ENCODE results near the gene C1orf50. TPM values are rescaled to one million over a fixed set of nuclear protein-coding genes. Genes with fewer than 3 reads are reported as not detected.

Gene C1orf50
- total RNA-seq, 1 experiment from 2014 or later = 5.5 TPM

DNA sequence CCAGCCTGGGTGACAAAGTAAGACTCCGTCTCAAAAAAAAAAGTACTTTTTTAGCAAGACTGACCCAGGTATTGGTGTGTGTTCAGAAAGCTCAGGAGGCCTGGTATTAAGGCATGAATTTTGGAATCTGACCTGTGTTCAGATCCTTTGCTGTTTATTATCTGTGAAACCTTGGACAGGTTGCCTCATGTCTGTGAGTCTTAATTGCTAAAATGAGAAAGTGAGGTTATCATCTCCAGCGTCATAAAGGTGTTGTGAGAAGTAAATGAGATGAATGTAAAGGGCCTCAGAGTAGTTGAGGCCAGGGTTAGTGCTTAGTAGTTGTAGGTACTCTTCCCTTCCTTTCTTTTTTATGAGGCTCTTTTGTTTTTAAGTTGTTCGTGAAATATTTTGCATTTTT lies 2.8 kb downstream of the C1orf50 start:
- H3K4me3 ChIP-seq (ENCODE audit: low read length) = no peak overlapping the region
- no peaks in the 10 kb centered on the region for H3K27me3 ChIP-seq (ENCODE audit: low read length)
- H3K4me1 ChIP-seq (ENCODE audit: low read length) = peaks cover 27% of the 10 kb centered on the region
- peaks cover 79% of the 10 kb centered on the region for H3K79me2 ChIP-seq (ENCODE audit: low read length)
- no peak overlapping the region for H3K27ac ChIP-seq (ENCODE audit: low read length)
- H3K36me3 ChIP-seq (ENCODE audit: insufficient read depth, low read length) = 0 out of 2 replicates have a peak, but pooled peaks cover 3% of the 10 kb centered on the region
- H3K9ac ChIP-seq (ENCODE audit: low read length) = no peak overlapping the region
- H3K9me2 ChIP-seq (replicated peaks; ENCODE audit: insufficient read depth, low read length) = no peaks in the 10 kb centered on the region
- no peak for DNase-seq
- no peak overlapping the region for H3K4me2 ChIP-seq (ENCODE audit: low read depth, low read length, poor library complexity, severe bottlenecking)
- H2AFZ ChIP-seq (ENCODE audit: low read length) = no peak overlapping the region
- H4K20me1 ChIP-seq (ENCODE audit: insufficient read depth, low read depth, low read length) = no peaks in the 10 kb centered on the region
- H3K9me3 ChIP-seq (ENCODE audit: low read length) = no peaks in the 10 kb centered on the region

DNA sequence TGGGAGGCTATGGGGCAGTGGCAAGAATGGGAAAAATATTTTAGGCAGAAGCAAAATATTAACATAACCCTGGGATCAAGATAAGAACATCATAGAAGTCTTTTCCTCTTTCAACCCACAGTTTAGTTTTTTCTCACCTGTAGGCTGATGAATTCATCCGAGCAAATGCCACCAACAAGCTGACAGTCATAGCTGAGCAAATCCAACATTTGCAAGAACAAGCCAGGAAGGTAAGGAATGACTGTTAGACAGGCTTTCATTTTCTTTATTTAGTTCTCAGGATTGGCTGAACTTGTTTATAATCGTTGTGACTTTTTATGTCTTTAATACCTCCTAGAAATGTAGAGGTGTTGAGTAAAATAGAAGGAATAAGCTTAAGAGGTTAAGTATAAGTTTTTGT lies 6.4 kb downstream of the C1orf50 start:
- Histone ChIP-seq H2AFZ (ENCODE audit: low read length) (no peak overlapping the region), H3K79me2 (ENCODE audit: low read length) (peaks cover 48% of the 10 kb centered on the region), H3K9ac (ENCODE audit: low read length) (no peak overlapping the region), H3K4me1 (ENCODE audit: low read length) (peaks cover 11% of the 10 kb centered on the region), H3K27me3 (ENCODE audit: low read length) (no peaks in the 10 kb centered on the region), H3K9me3 (ENCODE audit: low read length) (no peaks in the 10 kb centered on the region), H3K4me2 (ENCODE audit: low read depth, low read length, poor library complexity, severe bottlenecking) (no peak overlapping the region), H3K36me3 (ENCODE audit: insufficient read depth, low read length) (peaks cover 14% of the 10 kb centered on the region), H3K4me3 (ENCODE audit: low read length) (no peak overlapping the region), H3K27ac (ENCODE audit: low read length) (no peak overlapping the region), H4K20me1 (ENCODE audit: insufficient read depth, low read depth, low read length) (no peaks in the 10 kb centered on the region), H3K9me2 (replicated peaks; ENCODE audit: insufficient read depth, low read length) (no peaks in the 10 kb centered on the region)
- DNase-seq = no peak

DNA sequence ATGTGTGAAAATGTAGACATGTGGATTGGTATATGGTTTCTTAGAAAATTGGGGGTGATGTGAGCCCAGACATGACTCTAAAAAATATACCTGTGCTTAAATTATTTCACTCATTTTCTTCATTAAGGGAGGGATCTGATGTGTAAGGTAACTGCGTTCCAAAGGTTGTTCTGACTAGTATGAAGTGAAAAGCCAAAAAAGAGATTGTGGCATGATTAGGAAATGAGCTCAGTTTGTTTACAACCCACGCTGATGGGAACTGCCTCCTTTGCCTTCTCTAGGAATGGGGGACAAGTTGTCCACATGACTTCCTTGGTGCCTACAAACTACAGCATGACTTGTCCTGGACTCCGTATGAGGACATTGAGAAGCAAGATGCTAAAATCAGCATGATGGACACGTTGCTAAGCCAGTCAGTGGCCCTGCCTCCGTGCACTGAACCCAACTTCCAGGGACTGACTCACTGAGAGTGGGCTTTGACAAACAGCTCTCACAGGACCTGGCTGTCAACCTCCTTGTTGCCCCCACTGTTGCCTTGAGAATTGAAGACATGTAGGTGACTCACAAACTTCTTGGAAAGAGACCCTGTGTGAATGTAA lies 8.0 kb downstream of the C1orf50 start:
- no peaks in the 10 kb centered on the region for H3K27me3 ChIP-seq (ENCODE audit: low read length)
- H3K9me3 ChIP-seq (ENCODE audit: low read length) = no peaks in the 10 kb centered on the region
- no peaks in the 10 kb centered on the region for H3K9me2 ChIP-seq (replicated peaks; ENCODE audit: insufficient read depth, low read length)
- no peak for DNase-seq
- H3K4me3 ChIP-seq (ENCODE audit: low read length) = no peak overlapping the region
- H3K9ac ChIP-seq (ENCODE audit: low read length) = no peak overlapping the region
- peaks cover 16% of the 10 kb centered on the region for H3K36me3 ChIP-seq (ENCODE audit: insufficient read depth, low read length)
- no peak overlapping the region for H3K4me2 ChIP-seq (ENCODE audit: low read depth, low read length, poor library complexity, severe bottlenecking)
- H4K20me1 ChIP-seq (ENCODE audit: insufficient read depth, low read depth, low read length) = no peaks in the 10 kb centered on the region
- no peak overlapping the region for H2AFZ ChIP-seq (ENCODE audit: low read length)
- H3K79me2 ChIP-seq (ENCODE audit: low read length) = peaks cover 33% of the 10 kb centered on the region
- H3K4me1 ChIP-seq (ENCODE audit: low read length) = peaks cover 5% of the 10 kb centered on the region
- H3K27ac ChIP-seq (ENCODE audit: low read length) = no peak overlapping the region

DNA sequence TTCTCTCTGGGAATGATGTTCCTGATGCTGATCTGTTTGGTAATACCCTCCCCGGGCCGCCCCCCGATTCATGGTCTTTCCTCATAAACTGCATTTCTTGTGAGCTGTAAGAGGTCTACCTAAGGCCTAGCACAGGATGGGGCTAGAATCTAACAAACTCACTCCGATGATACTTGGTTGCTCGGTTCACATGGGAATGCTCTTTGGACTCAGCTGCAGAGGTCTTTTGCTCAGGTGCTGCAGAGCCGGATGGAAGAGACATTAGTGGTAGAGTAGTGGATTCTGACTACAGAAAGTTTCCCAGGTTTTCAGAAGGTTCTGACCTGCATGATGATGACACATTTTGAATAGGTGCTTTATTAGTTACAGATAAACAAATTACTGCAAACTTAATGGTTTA lies 9.5 kb downstream of the C1orf50 start:
- H3K9ac ChIP-seq (ENCODE audit: low read length) = no peak overlapping the region
- H3K4me2 ChIP-seq (ENCODE audit: low read depth, low read length, poor library complexity, severe bottlenecking) = no peak overlapping the region
- H3K27me3 ChIP-seq (ENCODE audit: low read length) = no peaks in the 10 kb centered on the region
- no peaks in the 10 kb centered on the region for H3K9me2 ChIP-seq (replicated peaks; ENCODE audit: insufficient read depth, low read length)
- peaks cover 20% of the 10 kb centered on the region for H3K36me3 ChIP-seq (ENCODE audit: insufficient read depth, low read length)
- no peak overlapping the region for H3K4me3 ChIP-seq (ENCODE audit: low read length)
- no peaks in the 10 kb centered on the region for H3K4me1 ChIP-seq (ENCODE audit: low read length)
- peaks cover 18% of the 10 kb centered on the region for H3K79me2 ChIP-seq (ENCODE audit: low read length)
- no peak for DNase-seq
- H4K20me1 ChIP-seq (ENCODE audit: insufficient read depth, low read depth, low read length) = no peaks in the 10 kb centered on the region
- no peaks in the 10 kb centered on the region for H3K9me3 ChIP-seq (ENCODE audit: low read length)
- H2AFZ ChIP-seq (ENCODE audit: low read length) = no peak overlapping the region
- no peak overlapping the region for H3K27ac ChIP-seq (ENCODE audit: low read length)

DNA sequence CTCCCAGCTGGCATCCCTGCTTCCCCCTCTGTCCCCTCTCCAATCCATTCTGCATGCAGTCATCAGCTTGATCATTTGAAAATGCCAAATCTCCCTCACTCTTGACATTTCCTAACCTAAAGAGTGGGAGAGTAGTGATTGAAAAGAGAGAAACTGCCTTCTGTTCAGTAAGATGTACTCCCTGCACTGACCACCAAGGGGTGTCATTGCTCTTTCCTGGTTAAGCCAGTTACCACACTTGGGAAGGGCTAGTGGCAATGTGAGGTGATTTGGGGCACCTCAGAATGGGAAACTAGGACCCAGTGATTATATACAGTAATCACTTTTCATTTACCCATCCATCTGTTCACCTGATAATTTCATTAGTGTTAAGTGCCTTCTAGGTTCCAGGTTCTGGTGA lies 10.8 kb downstream of the C1orf50 start:
- Histone ChIP-seq H3K36me3 (ENCODE audit: insufficient read depth, low read length) (peaks cover 20% of the 10 kb centered on the region), H3K9ac (ENCODE audit: low read length) (no peak overlapping the region), H3K4me1 (ENCODE audit: low read length) (no peaks in the 10 kb centered on the region), H3K4me3 (ENCODE audit: low read length) (no peak overlapping the region), H3K9me2 (replicated peaks; ENCODE audit: insufficient read depth, low read length) (no peaks in the 10 kb centered on the region), H2AFZ (ENCODE audit: low read length) (no peak overlapping the region), H3K79me2 (ENCODE audit: low read length) (peaks cover 5% of the 10 kb centered on the region), H3K27me3 (ENCODE audit: low read length) (no peaks in the 10 kb centered on the region), H4K20me1 (ENCODE audit: insufficient read depth, low read depth, low read length) (no peaks in the 10 kb centered on the region), H3K9me3 (ENCODE audit: low read length) (no peaks in the 10 kb centered on the region), H3K27ac (ENCODE audit: low read length) (no peak overlapping the region), H3K4me2 (ENCODE audit: low read depth, low read length, poor library complexity, severe bottlenecking) (no peak overlapping the region)
- peak; percentile 80 for DNase-seq

DNA sequence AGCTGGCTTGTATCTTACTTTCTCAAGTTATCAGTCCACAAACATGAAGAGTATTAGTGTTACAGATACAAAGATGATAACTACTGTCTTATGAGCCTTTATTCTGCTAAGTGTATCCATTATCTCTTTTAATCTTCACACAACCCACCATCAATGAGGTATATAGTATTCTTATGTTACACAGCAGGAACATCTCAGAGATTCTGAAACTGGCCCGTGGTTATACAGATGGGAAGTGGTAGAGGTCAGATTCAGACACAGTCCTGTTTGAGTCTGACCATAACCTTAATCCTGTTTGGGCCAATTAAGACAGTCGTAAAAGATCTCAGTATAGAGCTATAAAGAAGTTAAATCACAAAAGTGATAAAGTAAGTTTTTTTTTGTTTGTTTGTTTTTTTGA lies 12.7 kb downstream of the C1orf50 start:
- Histone ChIP-seq H3K36me3 (ENCODE audit: insufficient read depth, low read length) (peaks cover 17% of the 10 kb centered on the region), H3K9ac (ENCODE audit: low read length) (no peak overlapping the region), H4K20me1 (ENCODE audit: insufficient read depth, low read depth, low read length) (no peaks in the 10 kb centered on the region), H3K9me2 (replicated peaks; ENCODE audit: insufficient read depth, low read length) (no peaks in the 10 kb centered on the region), H3K27me3 (ENCODE audit: low read length) (no peaks in the 10 kb centered on the region), H3K79me2 (ENCODE audit: low read length) (no peaks in the 10 kb centered on the region; the same call in 1 of the 2 replicates), H2AFZ (ENCODE audit: low read length) (no peak overlapping the region), H3K4me3 (ENCODE audit: low read length) (no peak overlapping the region), H3K4me1 (ENCODE audit: low read length) (no peaks in the 10 kb centered on the region), H3K27ac (ENCODE audit: low read length) (no peak overlapping the region), H3K4me2 (ENCODE audit: low read depth, low read length, poor library complexity, severe bottlenecking) (no peak overlapping the region), H3K9me3 (ENCODE audit: low read length) (no peaks in the 10 kb centered on the region)
- no peak for DNase-seq

DNA sequence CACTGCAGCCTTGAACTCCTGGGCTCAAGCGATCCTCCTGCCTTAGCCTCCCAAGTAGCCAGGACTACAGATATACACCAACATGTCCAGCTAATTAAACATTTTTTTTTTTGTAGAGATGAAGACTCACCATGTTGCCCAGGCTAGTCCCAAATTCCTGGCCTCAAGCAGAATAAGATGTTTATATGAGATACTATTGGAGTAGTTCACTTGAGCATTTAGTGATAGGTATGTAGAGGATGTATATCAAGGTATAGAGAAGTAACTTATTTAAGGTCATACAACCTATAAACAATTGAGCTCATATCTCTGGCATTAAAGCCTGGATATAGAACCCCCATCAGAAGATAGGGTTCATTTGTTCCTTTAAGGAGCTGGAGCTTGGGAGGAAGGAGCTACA lies 13.1 kb downstream of the C1orf50 start:
- Histone ChIP-seq H3K9ac (ENCODE audit: low read length) (no peak overlapping the region), H3K9me2 (replicated peaks; ENCODE audit: insufficient read depth, low read length) (no peaks in the 10 kb centered on the region), H3K36me3 (ENCODE audit: insufficient read depth, low read length) (peaks cover 15% of the 10 kb centered on the region), H4K20me1 (ENCODE audit: insufficient read depth, low read depth, low read length) (no peaks in the 10 kb centered on the region), H3K9me3 (ENCODE audit: low read length) (no peaks in the 10 kb centered on the region), H3K27me3 (ENCODE audit: low read length) (no peaks in the 10 kb centered on the region), H3K79me2 (ENCODE audit: low read length) (no peaks in the 10 kb centered on the region; the same call in 1 of the 2 replicates), H3K27ac (ENCODE audit: low read length) (no peak overlapping the region), H3K4me2 (ENCODE audit: low read depth, low read length, poor library complexity, severe bottlenecking) (no peak overlapping the region), H2AFZ (ENCODE audit: low read length) (no peak overlapping the region), H3K4me1 (ENCODE audit: low read length) (no peaks in the 10 kb centered on the region), H3K4me3 (ENCODE audit: low read length) (no peak overlapping the region)
- no peak for DNase-seq

DNA sequence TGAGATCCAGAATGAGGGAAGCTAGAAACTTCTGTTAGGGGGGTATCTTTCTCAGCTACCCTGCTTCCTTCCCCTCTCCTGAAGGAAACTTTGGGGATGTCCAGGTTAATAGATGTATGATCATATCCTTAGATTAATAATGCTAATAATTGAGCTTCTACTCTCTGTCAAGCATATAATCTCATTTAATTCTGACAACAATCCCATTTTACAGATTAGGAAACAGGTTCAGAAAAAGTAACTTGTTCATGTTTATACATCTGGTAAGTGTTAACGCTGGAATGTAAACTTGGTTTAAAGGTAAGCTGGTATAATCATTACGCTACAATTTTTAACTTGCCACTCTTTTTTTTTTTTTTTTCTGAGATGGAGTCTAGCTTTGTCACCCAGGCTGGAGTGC lies 16.0 kb downstream of the C1orf50 start:
- Histone ChIP-seq H4K20me1 (ENCODE audit: insufficient read depth, low read depth, low read length) (no peaks in the 10 kb centered on the region), H3K27me3 (ENCODE audit: low read length) (no peaks in the 10 kb centered on the region), H3K27ac (ENCODE audit: low read length) (no peak overlapping the region), H3K36me3 (ENCODE audit: insufficient read depth, low read length) (peaks cover 9% of the 10 kb centered on the region), H3K9me2 (replicated peaks; ENCODE audit: insufficient read depth, low read length) (no peaks in the 10 kb centered on the region), H3K79me2 (ENCODE audit: low read length) (no peaks in the 10 kb centered on the region; the same call in 1 of the 2 replicates), H3K4me2 (ENCODE audit: low read depth, low read length, poor library complexity, severe bottlenecking) (no peak overlapping the region), H3K9ac (ENCODE audit: low read length) (no peak overlapping the region), H2AFZ (ENCODE audit: low read length) (no peak overlapping the region), H3K4me1 (ENCODE audit: low read length) (no peaks in the 10 kb centered on the region), H3K4me3 (ENCODE audit: low read length) (no peak overlapping the region), H3K9me3 (ENCODE audit: low read length) (no peaks in the 10 kb centered on the region)
- no peak for DNase-seq

All from Karpas-422 (cell line).